HG03432 (cell line): ENCODE data around the gene SELENOO.
A peak's percentile ranks its signal among the peaks of the same experiment; 100 is the strongest.

ENCODE experiments used
- ATAC-seq: cut with Tn5 transposase; IDR thresholded peaks from one replicate; pipeline ENCODE4 v1.9.1; 2021; ENCODE audit warnings: mild to moderate bottlenecking, moderate library complexity; ENCODE audit not compliant: unreplicated experiment

SELENOO gene

DNA sequence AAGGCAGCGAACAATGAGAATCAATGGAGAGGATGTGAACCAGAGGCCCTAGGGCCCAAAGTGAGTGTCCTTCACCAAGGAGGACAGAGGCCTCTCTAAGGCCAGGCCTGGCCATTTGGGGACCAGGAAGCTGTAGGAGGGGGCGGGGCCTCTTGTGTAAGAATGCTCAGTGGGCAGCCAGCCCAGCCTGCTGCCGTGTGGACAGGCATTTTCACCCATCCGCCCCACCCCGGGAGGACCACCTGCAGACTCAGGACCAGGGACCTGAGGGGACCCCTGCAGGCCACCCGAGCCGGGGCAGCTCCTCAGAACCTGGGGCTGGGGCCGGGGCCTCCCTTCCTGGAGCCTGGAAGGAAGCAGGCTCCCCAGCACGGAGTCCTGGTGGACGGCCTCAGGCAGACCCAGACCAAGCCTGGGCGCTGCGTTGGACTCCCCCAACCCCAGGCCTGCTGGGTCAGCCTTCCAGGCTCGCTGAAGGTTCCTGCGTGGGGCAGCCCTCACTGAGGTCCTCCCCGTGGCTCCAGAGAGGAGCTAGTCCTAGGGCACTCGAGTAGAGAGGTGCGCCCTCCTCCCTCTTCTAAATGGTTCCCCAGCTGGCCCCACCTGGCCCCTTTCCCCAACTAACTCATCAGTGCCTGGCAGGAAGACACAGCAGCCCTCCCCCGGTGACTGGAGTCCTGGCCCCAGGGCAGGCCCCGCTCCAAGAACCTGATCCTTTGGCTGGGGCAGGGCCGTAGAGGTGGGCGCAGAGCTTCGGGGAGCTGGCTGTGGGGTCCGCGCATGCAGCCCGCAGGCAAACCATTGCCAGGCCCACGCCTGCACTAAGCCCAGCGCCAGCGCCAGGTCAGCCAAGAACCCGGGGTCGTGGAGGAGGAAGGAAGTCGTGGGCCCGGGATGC, 16.6 kb upstream of the SELENOO start:
- ATAC-seq, result no peak

DNA sequence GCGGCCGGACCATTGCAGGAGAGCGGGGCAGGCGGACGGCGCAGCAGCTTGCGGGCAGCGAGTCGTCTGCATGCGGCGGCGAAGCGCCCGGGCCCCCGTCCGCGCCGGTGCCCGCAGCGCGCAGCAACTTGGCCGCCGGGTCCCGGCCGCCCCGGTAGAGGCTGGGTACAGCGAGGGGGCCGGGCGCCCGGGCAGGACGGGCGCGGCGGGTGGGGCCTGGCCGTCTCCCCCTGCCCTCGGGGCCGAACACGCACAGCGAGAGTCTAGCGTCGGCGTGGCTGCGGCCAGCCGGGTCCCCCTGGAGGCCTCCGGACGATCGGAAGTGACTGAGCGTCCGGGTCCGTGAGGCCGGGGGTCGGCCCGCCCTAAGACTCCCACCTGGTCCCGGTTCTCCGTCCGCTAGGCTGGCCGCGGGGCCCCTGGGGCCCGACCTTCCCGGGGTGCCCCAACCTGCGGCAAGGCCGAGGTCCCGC, 15.9 kb upstream of the SELENOO start:
- ATAC-seq, result no peak

DNA sequence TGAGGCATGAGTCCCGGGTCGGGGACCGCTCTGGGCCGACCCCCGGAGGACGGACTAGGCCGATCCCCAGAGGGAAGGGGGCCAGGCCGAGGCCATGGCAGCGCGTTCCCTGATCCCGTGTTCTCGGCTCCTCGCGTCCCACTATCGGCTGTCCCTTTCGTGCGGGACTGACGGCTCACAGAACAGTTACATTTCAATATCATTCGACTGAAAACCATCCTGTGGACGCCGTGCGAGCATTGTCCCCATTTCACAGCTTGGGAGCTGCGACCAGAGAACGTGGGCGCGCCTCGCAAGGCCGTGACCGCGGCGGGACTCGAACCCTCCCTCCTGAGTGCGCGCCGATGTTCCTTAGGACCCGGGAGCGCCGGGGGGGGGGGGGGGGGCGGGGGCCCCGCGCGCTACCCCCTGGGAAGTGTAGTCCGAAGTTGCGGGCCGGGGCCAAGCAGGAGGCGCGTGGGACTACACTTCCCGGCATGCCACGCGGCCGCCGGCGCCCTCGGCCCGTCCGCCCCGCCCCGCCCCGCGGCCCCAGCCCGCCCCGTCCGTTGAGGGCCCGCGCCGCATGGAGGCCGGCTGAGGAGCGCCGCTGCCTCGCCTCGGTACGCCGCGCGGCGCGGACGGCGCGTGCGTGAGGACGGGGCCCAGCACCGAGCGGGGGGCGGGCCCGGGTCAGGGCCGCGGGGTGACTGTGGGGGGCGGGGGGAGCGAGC, 15.3 kb upstream of the SELENOO start, which contains the start of gene TRABD:
TSS of gene TRABD (plus strand) at position 539 of the 713 bp plus-strand sequence. CDS start 7,148 bp downstream, outside the sequence.
- peak; percentile 34 for ATAC-seq

DNA sequence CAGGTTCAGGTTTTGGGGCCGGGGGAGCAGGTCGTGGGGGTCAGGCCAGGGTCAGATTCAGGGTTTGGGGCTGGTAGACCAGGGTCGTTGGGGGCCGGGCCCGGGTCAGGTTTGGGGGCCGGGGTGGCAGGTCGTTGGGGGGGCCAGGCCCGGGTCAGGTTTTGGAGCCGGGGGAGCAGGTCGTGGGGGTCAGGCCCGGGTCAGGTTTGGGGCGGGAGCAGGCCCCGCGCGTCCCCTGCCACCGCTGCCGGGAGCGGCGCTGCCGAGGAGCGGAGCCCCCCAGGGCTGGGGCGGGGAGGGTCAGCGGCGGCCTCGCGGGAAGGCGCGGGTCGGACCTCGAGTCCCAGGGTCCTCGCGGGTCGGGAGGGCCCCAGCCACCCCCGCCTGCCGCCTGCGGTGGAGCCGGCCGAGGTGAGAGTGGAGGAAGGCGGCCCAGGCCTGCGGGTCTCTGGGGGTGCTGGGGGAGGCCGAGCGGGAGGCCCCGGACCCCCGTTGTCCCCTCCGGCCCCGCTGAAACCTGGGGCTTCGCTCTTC, 14.6 kb upstream of the SELENOO start:
- ATAC-seq, result no peak

- no peak for ATAC-seq
Observed at GRCh38 chr22:50186761-50187523, 13.9 kb upstream of the SELENOO start.

GRCh38 chr22:50188356-50188755, 12.5 kb upstream of the SELENOO start:
- no peak for ATAC-seq

- ATAC-seq, result no peak
Observed at GRCh38 chr22:50189184-50189848, 11.5 kb upstream of the SELENOO start.

DNA sequence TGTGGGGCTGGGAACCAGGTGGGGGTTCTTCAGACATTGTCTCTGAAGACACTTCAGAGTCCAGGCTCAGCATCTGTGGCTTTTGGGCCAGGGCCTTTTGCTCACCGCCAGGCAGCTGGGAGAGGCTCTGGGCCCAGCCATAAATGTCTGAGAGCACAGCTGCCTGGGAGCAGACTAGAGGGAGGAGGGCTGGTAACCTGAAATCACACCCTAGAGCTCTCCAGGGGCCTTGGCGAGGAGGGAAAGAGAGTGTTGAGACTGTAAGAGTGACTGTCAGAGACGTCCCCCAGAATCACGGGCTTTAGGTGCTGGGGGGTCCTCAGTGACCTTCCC, 11.0 kb upstream of the SELENOO start:
- ATAC-seq, result no peak

DNA sequence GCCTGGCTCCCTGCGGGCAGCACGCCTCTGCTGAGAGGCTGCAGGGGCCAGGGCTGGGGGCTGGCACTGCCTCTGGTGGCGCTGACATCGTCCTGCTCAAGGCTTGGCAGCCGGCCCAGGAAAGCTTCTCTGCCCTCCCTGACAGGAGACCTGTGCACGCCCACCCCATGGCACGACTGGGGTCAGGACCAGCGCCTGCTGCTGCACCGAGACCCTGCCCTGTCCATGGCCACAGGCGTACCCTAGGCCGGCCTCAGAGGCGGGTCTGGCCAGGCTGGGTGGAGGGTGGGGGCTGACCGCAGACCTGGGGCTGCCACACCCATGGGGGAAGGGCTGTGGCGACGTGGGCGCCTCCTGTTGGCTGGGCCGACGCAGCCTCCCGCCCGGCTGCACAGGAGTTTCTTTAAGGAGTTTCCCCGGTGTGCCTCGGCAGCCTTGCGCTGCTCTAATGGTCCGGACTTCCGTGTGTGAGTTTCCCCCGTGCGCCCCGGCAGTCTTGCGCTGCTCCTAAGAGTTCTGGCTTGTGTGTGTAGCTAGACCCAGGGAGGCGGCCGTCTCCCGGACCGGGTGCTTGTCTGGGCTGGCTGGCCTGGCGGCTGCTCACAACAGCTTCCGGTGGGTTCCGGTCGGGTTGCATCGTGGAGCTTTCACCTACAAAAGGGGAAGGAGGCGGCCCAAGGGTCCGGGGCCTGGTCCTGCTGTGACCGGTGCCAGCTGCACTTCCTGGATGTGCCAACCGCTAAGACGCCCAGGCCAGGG, 10.4 kb upstream of the SELENOO start:
- ATAC-seq, result peak; percentile 47

- ATAC-seq, result peak; percentile 23
Observed at GRCh38 chr22:50190941-50191741, 9.7 kb upstream of the SELENOO start.

DNA sequence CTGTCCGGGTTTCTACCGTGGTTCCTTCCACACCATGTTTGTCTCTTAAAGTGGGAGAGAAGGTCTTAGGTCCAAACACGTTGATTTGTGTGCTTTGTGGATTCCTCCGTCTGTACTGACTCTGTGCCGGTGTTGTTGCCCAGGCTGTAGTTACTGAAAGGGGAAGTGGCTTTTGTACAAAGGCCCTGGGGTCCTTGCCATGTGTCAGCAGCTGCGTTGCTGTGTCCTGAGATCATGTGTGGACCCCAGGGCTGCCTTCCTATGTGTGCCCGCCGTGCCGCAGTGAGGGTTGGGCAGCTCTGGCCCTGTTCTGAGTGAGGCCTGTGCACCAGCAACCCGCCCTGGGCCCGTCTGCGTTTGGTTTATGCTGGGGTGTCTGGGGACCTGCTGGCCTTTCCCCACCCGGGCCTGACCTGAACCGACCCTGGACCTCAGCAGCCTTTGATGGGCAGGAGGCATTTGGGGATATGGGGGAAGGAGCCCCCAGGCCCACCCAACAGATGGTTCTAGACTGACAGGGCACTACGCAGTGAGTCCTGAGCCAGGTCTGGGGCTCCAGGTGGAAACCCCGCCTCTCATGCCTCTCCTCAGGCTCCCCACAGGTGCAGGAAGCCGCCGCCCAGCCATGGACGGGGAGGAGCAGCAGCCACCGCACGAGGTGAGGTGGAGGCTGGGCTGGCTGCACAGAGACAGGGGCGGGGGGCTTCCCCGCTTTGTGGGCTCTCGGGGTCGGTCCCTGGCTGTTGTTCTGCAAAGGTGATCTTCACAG, 8.2 kb upstream of the SELENOO start:
- no peak for ATAC-seq

- ATAC-seq, result no peak
Observed at GRCh38 chr22:50193621-50194020, 7.2 kb upstream of the SELENOO start.

GRCh38 chr22:50194037-50194805, 6.6 kb upstream of the SELENOO start:
- no peak for ATAC-seq

- ATAC-seq, result no peak
Observed at GRCh38 chr22:50196256-50196655, 4.6 kb upstream of the SELENOO start.

- ATAC-seq, result no peak
Observed at GRCh38 chr22:50197000-50197800, 3.6 kb upstream of the SELENOO start.

- ATAC-seq, result no peak
Observed at GRCh38 chr22:50197856-50198623, 2.8 kb upstream of the SELENOO start.
